Measurements from ENCODE around the gene ZSCAN26.

ZSCAN26 gene

DNA sequence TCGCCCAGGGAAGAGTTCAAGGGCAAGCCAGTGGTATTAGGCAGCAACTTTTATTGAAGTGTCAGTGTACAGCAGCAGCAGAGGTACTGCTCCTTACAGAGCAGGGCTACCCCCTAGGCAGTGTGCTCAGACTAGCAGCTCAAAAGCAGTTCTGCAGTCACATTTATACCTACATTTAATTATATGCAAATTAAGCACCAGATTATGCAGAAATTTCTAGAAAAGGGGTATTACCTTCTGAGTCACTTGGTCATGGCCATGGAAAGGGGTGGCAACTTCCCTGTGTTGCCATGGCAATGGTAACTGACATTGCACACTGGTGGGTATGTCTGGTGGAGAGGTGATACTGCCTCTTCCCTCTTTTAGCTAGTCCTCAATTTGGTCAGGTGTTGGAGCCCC is 12.8 kb upstream of the ZSCAN26 start:
- H3K79me2 ChIP-seq = no peaks in the 10 kb centered on the region
- peaks cover 4% of the 10 kb centered on the region for H3K4me1 ChIP-seq
- no peak overlapping the region for H3K4me2 ChIP-seq (ENCODE audit: low read length)
- no peak overlapping the region for H2AFZ ChIP-seq
- H3K27ac ChIP-seq = no peak overlapping the region
- H3K9ac ChIP-seq = no peak overlapping the region
- H3K9me3 ChIP-seq (ENCODE audit: control insufficient read depth, low read length) = no peaks in the 10 kb centered on the region
- no peaks in the 10 kb centered on the region for H3K27me3 ChIP-seq (ENCODE audit: control insufficient read depth, insufficient read depth, low read length)
- TF ChIP-seq, protein P1, sequence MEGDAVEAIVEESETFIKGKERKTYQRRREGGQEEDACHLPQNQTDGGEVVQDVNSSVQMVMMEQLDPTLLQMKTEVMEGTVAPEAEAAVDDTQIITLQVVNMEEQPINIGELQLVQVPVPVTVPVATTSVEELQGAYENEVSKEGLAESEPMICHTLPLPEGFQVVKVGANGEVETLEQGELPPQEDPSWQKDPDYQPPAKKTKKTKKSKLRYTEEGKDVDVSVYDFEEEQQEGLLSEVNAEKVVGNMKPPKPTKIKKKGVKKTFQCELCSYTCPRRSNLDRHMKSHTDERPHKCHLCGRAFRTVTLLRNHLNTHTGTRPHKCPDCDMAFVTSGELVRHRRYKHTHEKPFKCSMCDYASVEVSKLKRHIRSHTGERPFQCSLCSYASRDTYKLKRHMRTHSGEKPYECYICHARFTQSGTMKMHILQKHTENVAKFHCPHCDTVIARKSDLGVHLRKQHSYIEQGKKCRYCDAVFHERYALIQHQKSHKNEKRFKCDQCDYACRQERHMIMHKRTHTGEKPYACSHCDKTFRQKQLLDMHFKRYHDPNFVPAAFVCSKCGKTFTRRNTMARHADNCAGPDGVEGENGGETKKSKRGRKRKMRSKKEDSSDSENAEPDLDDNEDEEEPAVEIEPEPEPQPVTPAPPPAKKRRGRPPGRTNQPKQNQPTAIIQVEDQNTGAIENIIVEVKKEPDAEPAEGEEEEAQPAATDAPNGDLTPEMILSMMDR (IDR thresholded peaks at IDR 0.05) = no peak
- H3K4me3 ChIP-seq (ENCODE audit: low read depth, low read length) = no peak overlapping the region
- no peaks in the 10 kb centered on the region for H3K36me3 ChIP-seq (ENCODE audit: control insufficient read depth, insufficient read depth, low read length)

DNA sequence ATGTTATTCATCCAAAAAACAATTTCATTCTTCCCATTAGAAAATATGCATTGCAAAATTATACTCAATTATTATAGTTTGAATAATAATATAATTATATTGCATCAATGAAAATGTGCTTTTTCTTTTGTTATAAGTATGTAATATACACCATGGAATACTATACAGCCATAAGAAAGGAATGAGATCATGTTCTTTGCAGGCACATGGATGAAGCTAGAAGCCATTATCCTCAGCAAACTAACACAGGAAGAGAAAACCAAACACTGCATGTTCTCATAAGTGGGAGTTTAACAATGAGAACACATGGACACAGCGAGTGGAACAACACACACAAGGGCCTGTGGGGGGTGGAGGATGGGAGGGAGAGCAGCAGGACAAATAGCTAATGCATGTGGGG is 9.9 kb upstream of the ZSCAN26 start:
- H3K4me2 ChIP-seq (ENCODE audit: low read length) = no peak overlapping the region
- no peak overlapping the region for H3K9ac ChIP-seq
- no peaks in the 10 kb centered on the region for H3K27me3 ChIP-seq (ENCODE audit: control insufficient read depth, insufficient read depth, low read length)
- no peaks in the 10 kb centered on the region for H3K9me3 ChIP-seq (ENCODE audit: control insufficient read depth, low read length)
- H3K27ac ChIP-seq = no peak overlapping the region
- H3K79me2 ChIP-seq = no peaks in the 10 kb centered on the region
- H3K4me3 ChIP-seq (ENCODE audit: low read depth, low read length) = no peak overlapping the region
- no peaks in the 10 kb centered on the region for H3K4me1 ChIP-seq
- TF ChIP-seq, protein P1 (IDR thresholded peaks at IDR 0.05) = no peak
- no peaks in the 10 kb centered on the region for H3K36me3 ChIP-seq (ENCODE audit: control insufficient read depth, insufficient read depth, low read length)
- H2AFZ ChIP-seq = no peak overlapping the region

DNA sequence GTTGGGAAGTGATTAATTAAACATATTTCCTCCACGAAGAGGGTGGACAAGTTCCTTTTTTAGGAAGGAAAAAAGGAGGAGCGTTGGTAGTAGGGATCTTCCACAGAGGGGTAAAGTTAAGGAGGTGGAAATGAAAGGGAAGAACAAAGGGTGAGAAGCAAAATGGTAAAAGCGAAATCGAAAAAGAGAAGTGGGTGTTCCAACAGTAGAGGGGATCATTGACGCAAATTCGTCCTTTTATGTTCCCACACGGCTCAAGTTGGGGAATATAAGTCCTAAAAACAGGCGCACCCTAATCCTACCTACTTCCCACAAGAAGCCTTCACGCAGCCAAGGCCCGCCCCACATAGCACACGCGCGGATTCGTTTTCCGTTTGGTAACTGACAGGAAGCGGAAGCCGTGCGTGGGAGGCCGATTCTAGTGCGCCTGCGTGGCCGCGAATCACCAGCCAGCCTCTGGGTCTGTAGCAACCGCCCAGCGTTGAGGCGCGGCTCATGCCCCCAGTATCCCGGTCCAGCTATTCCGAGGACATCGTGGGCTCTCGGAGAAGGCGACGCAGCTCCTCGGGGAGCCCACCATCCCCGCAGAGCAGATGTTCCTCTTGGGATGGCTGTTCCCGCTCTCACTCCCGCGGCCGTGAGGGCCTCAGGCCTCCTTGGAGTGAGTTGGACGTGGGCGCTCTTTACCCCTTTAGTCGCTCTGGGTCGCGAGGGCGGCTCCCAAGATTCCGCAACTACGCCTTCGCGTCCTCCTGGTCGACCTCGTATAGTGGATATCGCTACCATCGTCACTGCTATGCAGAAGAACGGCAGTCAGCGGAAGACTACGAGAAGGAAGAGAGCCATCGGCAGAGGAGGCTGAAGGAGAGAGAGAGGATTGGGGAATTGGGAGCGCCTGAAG is 7.8 kb upstream of the ZSCAN26 start, which contains the start of gene NKAPL:
Gene NKAPL (plus strand): TSS at position 421 of the 901 bp plus-strand sequence. CDS start 75 bp downstream, at position 496.
- Histone ChIP-seq H3K4me3 (ENCODE audit: low read depth, low read length) (no peak within 1 kb of the TSS), H3K79me2 (no peaks in the 10 kb centered on the region), H3K9me3 (ENCODE audit: control insufficient read depth, low read length) (no peaks in the 10 kb centered on the region), H2AFZ (peak within 1 kb of the TSS; percentile 11), H3K4me1 (no peaks in the 10 kb centered on the region), H3K27ac (no peak within 1 kb of the TSS), H3K27me3 (ENCODE audit: control insufficient read depth, insufficient read depth, low read length) (no peaks in the 10 kb centered on the region), H3K36me3 (ENCODE audit: control insufficient read depth, insufficient read depth, low read length) (no peaks in the 10 kb centered on the region), H3K9ac (no peak within 1 kb of the TSS), H3K4me2 (ENCODE audit: low read length) (no peak within 1 kb of the TSS)
- TF ChIP-seq, protein P1 (IDR thresholded peaks at IDR 0.05) = no peak

DNA sequence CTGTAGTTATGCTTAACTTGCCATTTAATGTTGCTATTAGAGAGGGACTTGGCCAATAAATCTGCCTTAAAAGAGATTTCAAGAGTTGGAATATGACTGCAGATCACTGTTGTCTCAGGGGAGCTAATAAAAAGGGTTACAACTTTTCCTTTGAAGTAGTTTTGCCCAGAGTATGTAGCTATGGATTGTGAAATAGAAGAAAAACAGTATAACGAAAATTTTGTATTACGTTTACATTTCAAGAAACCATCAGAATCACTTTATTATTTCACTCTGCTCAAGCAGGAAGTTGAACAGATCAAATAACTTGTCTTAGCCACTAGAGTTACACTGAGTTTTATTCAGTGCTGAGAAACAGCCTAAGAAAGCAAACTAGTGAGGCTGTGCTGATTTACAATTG is 3.0 kb upstream of the ZSCAN26 start:
- H3K36me3 ChIP-seq (ENCODE audit: control insufficient read depth, insufficient read depth, low read length) = no peaks in the 10 kb centered on the region
- H3K79me2 ChIP-seq = peaks cover 8% of the 10 kb centered on the region
- H2AFZ ChIP-seq = no peak overlapping the region
- no peak overlapping the region for H3K9ac ChIP-seq
- H3K4me2 ChIP-seq (ENCODE audit: low read length) = no peak overlapping the region
- H3K27me3 ChIP-seq (ENCODE audit: control insufficient read depth, insufficient read depth, low read length) = no peaks in the 10 kb centered on the region
- TF ChIP-seq, protein P1 (IDR thresholded peaks at IDR 0.05) = no peak
- no peaks in the 10 kb centered on the region for H3K9me3 ChIP-seq (ENCODE audit: control insufficient read depth, low read length)
- H3K27ac ChIP-seq = no peak overlapping the region
- H3K4me1 ChIP-seq = no peaks in the 10 kb centered on the region
- no peak overlapping the region for H3K4me3 ChIP-seq (ENCODE audit: low read depth, low read length)

All from parathyroid adenoma (tissue), 2 donors.